A549 (cell line): ENCODE measurements around the gene HOXB7. TPM values are rescaled to one million over a fixed set of nuclear protein-coding genes. Genes with fewer than 3 reads are reported as not detected.

ENCODE experiments used
- ATAC-seq, 2 experiments: fragments of 200-7000 bp in 1 of 2; fragments of >200 bp in 1 of 2; cut with Nextera tagmentation in 1 of 2; cut with Tn5 transposase in 1 of 2; 3 replicates each; pipeline versions ENCODE4 v1.8.0 to v1.9.1; 2018 to 2020; ENCODE audit warnings: mild to moderate bottlenecking in 1 of 2, moderate library complexity in 1 of 2
- CTCF ChIA-PET: fragments of 300-600 bp; sonication (Branson Sonifier 250); formaldehyde crosslinking; extraction: SDS; loops from one replicate; lab custom pipeline; 2021; ENCODE audit warnings: antibody characterized with exemption, inconsistent platforms; lab: Yijun Ruan, JAX
- POLR2A ChIA-PET: fragments of 350-600 bp; formaldehyde crosslinking; extraction: SDS; loops from one replicate; lab custom pipeline; 2021; ENCODE audit warnings: antibody characterized with exemption, inconsistent platforms; lab: Yijun Ruan, JAX
- DNase-seq, 2 experiments: peaks; one replicate each; pipeline versions ENCODE4 v3.0.0 to v3.0.0-alpha.2; 2011 to 2016; ENCODE audit warnings: low read depth in 1 of 2, low spot score in 1 of 2
- FAIRE-seq: peaks from 2 replicates; lab custom pipeline; 2011; peaks lifted over from hg19 to GRCh38; lab: Jason Lieb, UNC
- H3K27ac ChIP-seq, 2 experiments: fragments of >200 bp; sonication (Bioruptor Twin); formaldehyde crosslinking; 3 replicates each; pipeline ENCODE4 v1.5.1; 2016 to 2017
- H3K4me1 ChIP-seq: fragments of >200 bp; sonication (Bioruptor Twin); formaldehyde crosslinking; 3 replicates; pipeline ENCODE4 v1.6.1; 2016
- H3K4me2 ChIP-seq: fragments of >200 bp; sonication (Bioruptor Twin); formaldehyde crosslinking; 3 replicates; pipeline ENCODE4 v1.6.1; 2016
- H3K4me3 ChIP-seq: fragments of >200 bp; sonication (Bioruptor Twin); formaldehyde crosslinking; 3 replicates; pipeline ENCODE4 v1.5.1; 2016
- H3K9me3 ChIP-seq: fragments of >200 bp; sonication (Bioruptor Twin); formaldehyde crosslinking; 3 replicates; pipeline ENCODE4 v1.6.1; 2016
- BCL3 ChIP-seq: fragments of >200 bp; sonication (Bioruptor Twin); formaldehyde crosslinking; IDR thresholded peaks from 3 replicates; pipeline ENCODE4 v1.6.1; 2016
- BHLHE40 ChIP-seq: IDR thresholded peaks from 2 replicates; pipeline ENCODE4 v1.6.1; 2012; ENCODE audit warnings: low read depth, low read length, inconsistent platforms
- CBX8 ChIP-seq: fragments of 200-600 bp; sonication (generic); IDR thresholded peaks from 2 replicates; pipeline ENCODE4 v1.6.1; 2016
- CHD2 ChIP-seq: fragments of 150-350 bp; IDR thresholded peaks from 2 replicates; pipeline ENCODE4 v1.6.1; 2014; ENCODE audit warnings: low read length; ENCODE audit not compliant: partially characterized antibody
- EHF ChIP-seq: fragments of 250-450 bp; sonication (Bioruptor Pico); IDR thresholded peaks from 2 replicates; pipeline ENCODE4 v1.5.0; 2020; ENCODE audit warnings: mild to moderate bottlenecking
- ELK1 ChIP-seq: fragments of 150-350 bp; IDR thresholded peaks from 2 replicates; pipeline ENCODE4 v1.6.1; 2014; ENCODE audit warnings: low read depth, mild to moderate bottlenecking, low read length
- FOXS1 ChIP-seq: fragments of 250-450 bp; sonication (Bioruptor Pico); IDR thresholded peaks from 2 replicates; pipeline ENCODE4 v1.5.0; 2020; ENCODE audit warnings: mild to moderate bottlenecking, moderate library complexity
- HDAC2 ChIP-seq: fragments of 200-600 bp; sonication (generic); IDR thresholded peaks from 2 replicates; pipeline ENCODE4 v1.6.1; 2016
- HEYL ChIP-seq: fragments of 250-450 bp; sonication (Bioruptor Pico); IDR thresholded peaks from 2 replicates; pipeline ENCODE4 v1.8.0; 2021; ENCODE audit warnings: mild to moderate bottlenecking, moderate library complexity
- HMGXB4 ChIP-seq: fragments of 250-450 bp; sonication (Bioruptor Pico); IDR thresholded peaks from 2 replicates; pipeline ENCODE4 v1.5.0; 2021; ENCODE audit warnings: mild to moderate bottlenecking, moderate library complexity, borderline replicate concordance
- HOXA7 ChIP-seq: fragments of 250-450 bp; sonication (Bioruptor Pico); IDR thresholded peaks from 2 replicates; pipeline ENCODE4 v1.5.0; 2020; ENCODE audit warnings: mild to moderate bottlenecking, moderate library complexity
- JUNB ChIP-seq: fragments of >200 bp; sonication (Bioruptor Twin); formaldehyde crosslinking; IDR thresholded peaks from 2 replicates; pipeline ENCODE4 v1.6.1; 2016
- KDM5A ChIP-seq: fragments of 200-600 bp; sonication (generic); IDR thresholded peaks from 2 replicates; pipeline ENCODE4 v1.6.1; 2016; ENCODE audit warnings: antibody characterized with exemption, mild to moderate bottlenecking
- MAFK ChIP-seq: fragments of 450-650 bp; IDR thresholded peaks from 2 replicates; pipeline ENCODE4 v1.6.1; 2014; ENCODE audit not compliant: partially characterized antibody
- MAX ChIP-seq: IDR thresholded peaks from 2 replicates; pipeline ENCODE4 v1.6.1; 2012
- MAZ ChIP-seq: fragments of 150-350 bp; IDR thresholded peaks from 2 replicates; pipeline ENCODE4 v1.6.1; 2014; ENCODE audit warnings: antibody characterized with exemption, low read depth, low read length, borderline replicate concordance
- MYC ChIP-seq: IDR thresholded peaks from 2 replicates; pipeline ENCODE4 v1.6.1; 2012; ENCODE audit warnings: mild to moderate bottlenecking, inconsistent platforms, low read length, improper control_type of control experiment, borderline replicate concordance
- NFE2L2 ChIP-seq: fragments of 150-350 bp; conservative IDR thresholded peaks from 2 replicates; pipeline ENCODE4 v1.6.1; 2014; ENCODE audit warnings: low read length
- RAD21 ChIP-seq, 2 experiments: fragments of >200 bp in 1 of 2; sonication (Bioruptor Twin) in 1 of 2; formaldehyde crosslinking in 1 of 2; IDR thresholded peaks in 1 of 2; conservative IDR thresholded peaks in 1 of 2; 2 replicates in 1 of 2; 3 replicates in 1 of 2; pipeline ENCODE4 v1.6.1; 2012 to 2018; ENCODE audit warnings: inconsistent platforms in 1 of 2
- RFX5 ChIP-seq: fragments of 450-650 bp; IDR thresholded peaks from 2 replicates; pipeline ENCODE4 v1.7.1; 2014; ENCODE audit warnings: antibody characterized with exemption, mild to moderate bottlenecking, moderate library complexity
- RNF2 ChIP-seq: fragments of 200-600 bp; sonication (generic); IDR thresholded peaks from 2 replicates; pipeline ENCODE4 v1.6.1; 2016; ENCODE audit warnings: low read depth, mild to moderate bottlenecking, antibody characterized with exemption, moderate library complexity, borderline replicate concordance
- TFCP2L1 ChIP-seq: fragments of 250-450 bp; sonication (Bioruptor Pico); IDR thresholded peaks from 2 replicates; pipeline ENCODE4 v1.5.0; 2021; ENCODE audit warnings: mild to moderate bottlenecking
- ZC3H11A ChIP-seq: fragments of 450-650 bp; IDR thresholded peaks from 2 replicates; pipeline ENCODE4 v1.6.1; 2014; ENCODE audit warnings: antibody characterized with exemption, mild to moderate bottlenecking
- ZNF302 ChIP-seq: fragments of 250-450 bp; sonication (Bioruptor Pico); IDR thresholded peaks from 2 replicates; pipeline ENCODE4 v1.9.0; 2021; ENCODE audit warnings: inconsistent platforms, mild to moderate bottlenecking, moderate library complexity
- ZSCAN20 ChIP-seq: fragments of 250-450 bp; sonication (Bioruptor Pico); IDR thresholded peaks from 2 replicates; pipeline ENCODE4 v1.8.0; 2022; ENCODE audit warnings: mild to moderate bottlenecking, moderate library complexity
- WGBS: methylation state at CpG from one replicate; pipeline ENCODE4 v1.1.6; 2017; ENCODE audit errors: missing lambda C conversion rate; 5-methylcytosine and 5-hydroxymethylcytosine counted together
- polyA plus RNA-seq, 4 experiments: library from polyadenylated mRNA; depleted of rRNA in 3 of 4; stranded (reverse); fragments of >200 nt; fragmentation: RNase III in 1 of 4; extraction: RNeasy Plus Mini Kit Qiagen cat#74134 plus additional on column Dnase treatment in 1 of 4; gene quantifications; 2 replicates in 3 of 4; 3 replicates in 1 of 4; pipeline ENCODE4 v1.2.3, GENCODE V29; 2011 to 2017

Gene HOXB7
- polyA plus RNA-seq, 2 of the 4 experiments (the other 2 are of a cell fraction) = 22.3 to 32.3 TPM

GRCh38 chr17:48561884-48562810 lies 48.7 kb downstream of the HOXB7 start:
- H3K4me2 ChIP-seq = no peak overlapping the region
- peak in 1 of 2 experiments; percentile 66 for DNase-seq
- no peak overlapping the region for H3K27ac ChIP-seq
- ATAC-seq = peak; percentile 74 to 87
- no peak for FAIRE-seq
- TF ChIP-seq MAX (no peak), TFCP2L1 (no peak), ELK1 (no peak), HMGXB4 (CRISPR knock-in tag) (no peak), RAD21 (conservative IDR thresholded peaks at IDR 0.05 in 1 of 2, IDR thresholded peaks at IDR 0.05 in 1 of 2) (no peak), ZSCAN20 (no peak), JUNB (no peak), RNF2 (no peak), HOXA7 (CRISPR knock-in tag) (no peak), EHF (CRISPR knock-in tag) (no peak), MYC (no peak), BHLHE40 (no peak), ZC3H11A (no peak), HDAC2 (no peak), HEYL (CRISPR knock-in tag) (no peak), NFE2L2 (no peak), KDM5A (no peak), MAFK (no peak), MAZ (no peak), ZNF302 (no peak)
- peaks cover 10% of the 10 kb centered on the region for H3K4me1 ChIP-seq
- ChIA-PET POLR2A (no interaction called here), CTCF (interaction anchor here (0.8 to 3.6 kb wide), 9 partner anchors 21 to 282 kb away, joined by 3 to 13 read pairs (median 4); no protein-coding TSS in a partner anchor)
- H3K4me3 ChIP-seq = no peak overlapping the region
- 85% methylated on average over 15 of the region's 15 CpGs for WGBS
- H3K9me3 ChIP-seq = no peaks in the 10 kb centered on the region

GRCh38 chr17:48559840-48560817 lies 50.7 kb downstream of the HOXB7 start:
- DNase-seq (no peak), ATAC-seq (no peak), FAIRE-seq (no peak)
- H3K4me3 ChIP-seq = no peak overlapping the region
- peaks cover 23% of the 10 kb centered on the region for H3K4me1 ChIP-seq
- no peak overlapping the region for H3K27ac ChIP-seq
- no peak overlapping the region for H3K4me2 ChIP-seq
- POLR2A ChIA-PET = no interaction called here
- no peaks in the 10 kb centered on the region for H3K9me3 ChIP-seq
- WGBS = 91% methylated on average over 14 of the region's 14 CpGs
- CTCF ChIA-PET = interaction anchor here (0.6 to 1.9 kb wide), 11 partner anchors 10 to 374 kb away, joined by 3 to 6 read pairs (median 4); no protein-coding TSS in a partner anchor
- TF ChIP-seq ELK1 = no peak
- TF ChIP-seq BCL3 = no peak
- no peak for TF ChIP-seq CBX8
- no peak for TF ChIP-seq HMGXB4 (CRISPR knock-in tag)
- TF ChIP-seq FOXS1 (CRISPR knock-in tag) = no peak
- no peak for TF ChIP-seq RFX5
- no peak for TF ChIP-seq CHD2
